ENCODE data around the gene SYNM.

DNA sequence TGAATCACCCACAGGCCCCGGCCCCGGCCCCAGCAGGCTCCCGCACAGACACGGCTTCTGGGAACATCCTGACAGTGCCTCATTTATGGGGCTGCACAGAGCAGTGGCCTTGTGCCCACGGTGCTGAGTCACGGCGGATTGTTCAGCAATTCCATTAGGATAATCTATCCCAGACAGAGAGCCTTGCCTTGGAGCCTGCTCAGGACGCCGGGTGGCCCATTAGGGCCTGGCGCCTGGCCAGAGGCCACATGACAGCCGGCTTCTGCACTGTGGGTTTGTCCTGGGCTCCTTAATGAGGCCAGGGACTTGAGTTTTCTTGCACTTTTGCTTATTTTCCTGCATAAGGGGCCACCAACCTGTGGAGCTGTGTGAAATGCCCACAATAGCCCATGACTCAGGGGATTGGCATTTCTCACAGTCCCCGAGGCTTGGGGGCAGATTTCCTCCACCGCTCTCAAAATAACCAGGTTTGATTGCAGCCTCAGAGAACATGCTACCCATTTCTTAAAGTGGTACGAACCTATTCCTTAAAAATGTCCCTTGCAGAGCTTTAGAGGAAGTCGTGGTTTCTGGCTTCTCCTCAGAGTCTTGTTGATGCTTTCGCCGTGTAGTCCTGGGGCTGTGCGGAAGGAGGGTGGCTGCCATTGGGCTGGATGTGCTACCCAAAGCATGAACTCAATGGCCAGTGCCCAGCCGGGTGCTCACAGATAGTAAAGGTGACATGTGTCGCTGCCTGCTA lies 19.0 kb downstream of the SYNM start:
- peak; percentile 60 for TF ChIP-seq EP300 (IDR thresholded peaks at IDR 0.05; ENCODE audit: low read depth)
- TF ChIP-seq, protein P1, sequence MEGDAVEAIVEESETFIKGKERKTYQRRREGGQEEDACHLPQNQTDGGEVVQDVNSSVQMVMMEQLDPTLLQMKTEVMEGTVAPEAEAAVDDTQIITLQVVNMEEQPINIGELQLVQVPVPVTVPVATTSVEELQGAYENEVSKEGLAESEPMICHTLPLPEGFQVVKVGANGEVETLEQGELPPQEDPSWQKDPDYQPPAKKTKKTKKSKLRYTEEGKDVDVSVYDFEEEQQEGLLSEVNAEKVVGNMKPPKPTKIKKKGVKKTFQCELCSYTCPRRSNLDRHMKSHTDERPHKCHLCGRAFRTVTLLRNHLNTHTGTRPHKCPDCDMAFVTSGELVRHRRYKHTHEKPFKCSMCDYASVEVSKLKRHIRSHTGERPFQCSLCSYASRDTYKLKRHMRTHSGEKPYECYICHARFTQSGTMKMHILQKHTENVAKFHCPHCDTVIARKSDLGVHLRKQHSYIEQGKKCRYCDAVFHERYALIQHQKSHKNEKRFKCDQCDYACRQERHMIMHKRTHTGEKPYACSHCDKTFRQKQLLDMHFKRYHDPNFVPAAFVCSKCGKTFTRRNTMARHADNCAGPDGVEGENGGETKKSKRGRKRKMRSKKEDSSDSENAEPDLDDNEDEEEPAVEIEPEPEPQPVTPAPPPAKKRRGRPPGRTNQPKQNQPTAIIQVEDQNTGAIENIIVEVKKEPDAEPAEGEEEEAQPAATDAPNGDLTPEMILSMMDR (IDR thresholded peaks at IDR 0.05), result no peak
